Fibroblast of skin of right biceps (primary cell): Measurements from ENCODE around the gene ARCN1.
"Not testable (repeated sequence)": the region's sequence is repeated elsewhere in the genome, so short reads cannot be mapped to it uniquely, and the experiment has no call there.

Experiments used
- DNase-seq: peaks from one replicate; pipeline ENCODE4 v3.0.0-alpha.2; 2013

The ARCN1 gene

DNA sequence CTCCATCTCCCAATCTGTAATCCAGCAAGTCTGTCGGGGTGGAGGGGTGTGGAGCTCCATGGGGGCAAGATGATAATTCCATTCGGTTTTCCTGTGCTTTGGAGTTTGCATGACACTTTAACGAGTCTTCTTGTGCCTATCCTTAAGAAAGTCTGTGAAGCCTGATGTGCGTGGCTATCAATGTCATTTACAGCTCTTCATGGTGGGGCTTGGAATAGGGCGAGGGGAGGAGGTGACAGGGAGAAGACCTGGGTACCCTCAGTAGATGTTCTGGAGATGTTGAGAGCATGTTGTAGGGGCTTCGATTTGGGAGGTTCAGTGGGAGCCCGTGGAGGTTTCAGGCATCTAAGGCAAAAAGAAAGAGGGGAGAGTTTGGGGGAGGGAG, 34.6 kb downstream of the ARCN1 start:
- no peak for DNase-seq

DNA sequence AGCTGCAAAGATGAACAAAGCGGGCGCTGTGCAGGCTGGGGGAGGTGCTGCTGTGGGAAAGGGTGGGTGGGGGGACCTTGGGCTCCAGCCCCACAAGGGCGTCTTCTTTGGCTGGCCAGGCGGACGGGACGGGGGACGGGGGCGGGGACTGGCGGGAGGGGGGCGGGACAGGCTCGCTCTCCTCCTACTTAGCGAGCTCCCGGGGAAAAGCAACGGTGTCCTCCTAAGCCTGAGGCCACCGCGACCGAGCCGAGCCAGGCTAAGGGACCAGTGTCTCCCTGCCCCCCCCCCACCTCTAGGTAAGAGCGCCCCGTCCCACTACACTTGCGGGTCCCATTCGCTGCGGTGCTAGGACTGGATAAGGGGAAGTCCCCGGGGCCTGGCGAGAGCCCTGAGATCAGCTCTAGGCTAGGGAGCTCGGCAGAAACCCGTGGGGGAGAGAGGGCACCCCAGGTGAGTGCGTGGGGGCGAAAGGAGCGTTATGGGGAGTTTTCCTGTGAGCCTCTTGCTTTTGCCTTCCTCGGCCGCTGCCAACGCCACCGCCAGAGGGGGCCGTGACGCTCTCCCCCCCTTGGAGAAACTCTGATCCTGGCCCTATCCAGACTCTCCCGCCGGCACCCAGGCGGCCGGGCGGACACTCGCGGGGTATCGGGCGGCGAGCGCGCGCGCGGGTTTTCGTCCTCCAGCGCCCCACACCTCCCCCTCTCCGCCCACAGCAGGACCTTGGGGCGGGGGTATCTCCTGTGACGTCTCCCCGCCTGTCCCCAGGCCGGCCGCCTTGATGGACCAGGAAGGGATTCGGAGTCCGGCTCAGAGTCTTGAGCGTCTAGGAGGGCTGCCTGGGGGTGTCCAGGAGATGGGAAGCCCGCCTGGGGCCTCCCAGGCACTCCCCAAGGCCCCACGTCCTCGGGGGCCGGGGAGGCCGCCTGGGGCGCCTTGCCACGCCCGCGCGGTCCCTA, 35.5 kb downstream of the ARCN1 start, which contains the start of gene PHLDB1:
Gene PHLDB1 (plus strand): TSS at position 215 of the 959 bp plus-strand sequence. CDS start 6,222 bp downstream, outside the sequence.
- DNase-seq, result peak; percentile 77

DNA sequence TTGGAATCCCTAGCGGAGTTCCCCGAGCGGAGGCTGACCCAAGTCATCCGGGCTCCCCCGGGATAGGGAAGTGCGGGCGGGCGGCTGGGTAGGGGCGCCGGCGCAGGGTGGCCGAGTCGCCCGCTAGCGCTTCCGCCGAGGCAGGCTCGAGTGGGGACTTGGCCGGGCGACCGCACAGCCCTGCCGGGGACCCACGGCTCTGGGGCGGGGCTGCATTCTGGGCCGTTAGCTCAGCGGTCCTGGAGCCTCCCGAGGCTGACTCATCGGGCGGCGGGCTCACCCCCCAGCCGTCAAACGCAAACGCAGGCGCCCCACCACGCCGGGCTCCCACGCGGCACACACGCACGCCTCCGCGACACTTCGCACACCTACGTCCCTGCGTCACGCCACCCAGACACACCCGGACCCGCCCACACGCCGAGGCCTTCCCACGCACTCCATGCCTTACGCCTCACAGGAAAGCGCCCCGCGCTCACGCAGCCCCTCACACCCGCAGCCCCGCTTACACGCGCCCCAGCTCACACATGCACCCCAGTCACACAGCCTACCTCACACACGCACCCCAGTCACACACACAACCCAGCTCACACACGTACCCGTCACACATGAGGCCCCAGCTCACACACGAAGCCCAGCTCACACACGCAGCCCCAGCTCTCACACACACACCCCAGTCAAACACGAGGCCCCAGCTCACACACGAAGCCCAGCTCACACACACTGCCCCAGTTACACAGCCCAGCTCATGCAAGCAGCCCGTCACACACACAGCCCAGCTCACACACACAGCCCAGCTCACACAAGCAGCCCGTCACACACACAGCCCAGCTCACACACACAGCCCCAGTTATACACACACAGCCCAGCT, 36.4 kb downstream of the ARCN1 start:
- DNase-seq, result peak; percentile 87

DNA sequence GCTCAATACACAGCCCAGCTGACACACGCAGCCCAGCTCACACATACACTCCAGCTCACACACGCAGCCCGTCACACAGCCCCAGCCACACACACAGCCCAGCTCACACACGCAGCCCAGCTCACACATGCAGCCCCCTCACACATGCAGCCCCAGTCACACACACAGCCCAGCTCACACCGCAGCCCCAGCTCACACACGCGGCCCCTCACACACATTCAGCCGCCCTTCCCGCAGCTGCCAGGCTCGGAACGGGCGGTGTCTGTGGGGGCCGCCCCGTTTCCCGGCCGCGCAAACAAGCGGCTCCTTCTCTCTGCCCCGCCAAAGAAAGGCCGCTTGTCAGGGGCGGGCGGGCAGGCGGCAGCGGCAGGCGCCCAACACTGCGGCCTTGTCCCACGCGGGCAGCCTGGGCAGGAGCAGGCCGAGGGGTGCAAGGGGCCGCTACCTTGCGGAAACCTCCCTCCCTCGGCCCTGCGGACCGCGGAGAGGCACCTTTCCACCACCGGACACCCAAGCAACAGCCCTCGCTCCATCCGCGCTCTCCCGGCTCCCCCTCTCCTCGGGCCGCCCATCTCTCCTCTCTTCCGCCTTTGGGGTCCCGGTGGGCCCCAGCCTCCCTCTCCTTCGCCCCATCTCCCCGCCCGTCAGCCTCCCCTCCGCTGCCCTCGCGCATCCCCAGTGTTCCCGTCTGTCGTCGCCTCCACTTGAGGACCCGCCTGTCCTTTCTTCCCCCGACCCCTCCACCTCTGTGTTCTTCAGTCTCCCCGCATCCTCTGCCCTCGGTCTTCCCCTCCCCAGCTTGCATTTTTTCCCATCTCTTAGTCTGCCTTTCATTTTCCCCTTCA, 37.4 kb downstream of the ARCN1 start:
- peak; percentile 41 for DNase-seq

DNA sequence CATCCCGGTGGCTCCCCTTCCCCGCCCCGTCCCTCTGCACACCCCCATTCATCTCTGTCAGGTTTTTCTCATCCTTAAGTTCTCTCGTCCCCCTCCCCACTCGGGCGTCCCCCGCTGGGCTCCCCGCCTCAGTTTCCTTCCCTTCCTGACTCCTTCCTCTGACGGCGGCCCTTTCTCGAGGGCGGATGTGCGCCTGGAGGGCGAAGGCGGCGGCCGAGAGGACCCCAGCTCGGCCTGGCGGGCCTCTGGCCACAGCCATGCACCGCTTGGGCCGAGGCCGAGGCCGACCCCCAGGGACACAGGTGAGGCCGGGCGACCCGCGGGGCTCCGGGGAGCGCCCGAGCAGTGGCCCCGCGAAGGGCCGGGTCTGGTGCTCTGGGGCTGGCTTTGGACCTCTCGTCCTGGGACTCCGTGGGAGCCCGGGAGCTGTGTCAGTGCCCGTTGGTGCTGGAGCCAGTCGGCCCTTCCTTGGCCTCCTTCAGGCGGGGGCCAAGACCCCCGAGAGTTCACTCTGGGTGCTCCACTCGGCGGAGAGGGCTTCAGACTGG, 38.1 kb downstream of the ARCN1 start:
- DNase-seq, result no peak

DNA sequence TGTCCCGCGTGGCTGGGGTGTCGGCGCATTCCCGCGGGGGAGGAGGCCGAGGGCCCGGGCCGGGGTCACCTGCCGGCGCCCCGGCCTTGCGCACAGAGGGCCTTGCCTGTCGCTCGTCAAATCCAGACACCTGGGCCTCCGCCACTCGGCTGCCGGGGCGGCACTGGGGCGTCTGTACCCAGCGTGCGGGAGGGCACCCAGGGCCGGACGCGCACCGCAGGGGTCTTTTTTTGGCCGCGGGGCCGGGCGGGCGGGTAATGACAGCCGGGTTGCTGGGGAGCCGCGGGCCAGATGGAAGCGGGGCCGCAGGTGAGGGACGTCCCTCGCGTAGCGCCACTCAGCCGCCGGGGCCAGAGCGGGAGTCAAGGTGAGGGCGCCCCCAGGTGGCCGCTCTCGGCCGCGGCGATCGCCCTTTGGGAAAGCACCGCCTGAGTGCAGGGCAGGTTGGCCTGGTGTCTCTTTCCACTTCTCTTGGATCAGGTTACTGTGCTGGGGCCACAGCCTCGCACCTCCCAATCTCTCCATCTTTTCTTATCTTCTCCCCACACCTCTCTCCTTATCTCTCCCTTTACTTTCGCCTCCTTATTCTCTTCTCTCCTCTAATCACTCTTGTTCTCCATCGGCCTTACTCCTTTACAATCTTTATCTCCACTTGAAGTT, 38.7 kb downstream of the ARCN1 start:
- DNase-seq, result peak; percentile 70

DNA sequence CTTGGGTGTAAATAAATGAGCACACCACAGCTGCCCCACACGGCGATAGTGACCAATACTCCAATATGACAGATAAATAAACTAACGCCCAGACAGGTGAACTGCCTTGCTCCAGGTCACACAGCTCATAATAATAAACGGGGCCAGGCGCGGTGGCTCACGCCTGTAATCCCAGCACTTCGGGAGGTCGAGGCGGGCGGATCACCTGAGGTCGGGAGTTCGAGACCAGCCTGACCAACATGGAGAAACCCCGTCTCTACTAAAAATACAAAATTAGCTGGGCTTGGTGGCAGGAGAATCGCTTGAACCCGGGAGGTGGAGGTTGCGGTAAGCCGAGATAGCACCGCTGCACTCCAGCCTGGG, 39.2 kb downstream of the ARCN1 start:
- DNase-seq, result not testable (repeated sequence)

DNA sequence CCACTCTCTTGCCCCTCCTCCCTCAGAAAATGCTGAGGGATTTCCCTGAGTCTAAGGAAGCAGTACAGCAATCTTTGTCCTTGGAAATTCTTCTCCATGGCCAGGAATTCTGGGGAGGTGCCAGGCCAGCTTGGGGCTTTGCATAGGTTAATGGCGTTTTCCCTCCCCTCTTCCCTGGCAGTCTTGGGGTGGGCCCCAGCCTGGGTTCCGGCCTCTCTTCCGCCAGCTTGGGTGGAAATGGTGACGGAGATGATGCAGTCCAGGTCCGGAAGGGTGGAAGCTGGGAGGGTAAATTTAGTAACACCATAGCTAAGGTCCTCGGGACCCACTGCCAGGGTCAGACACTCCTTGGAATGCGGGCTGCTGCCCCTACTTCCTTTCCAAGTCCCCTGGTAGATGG, 40.2 kb downstream of the ARCN1 start:
- peak; percentile 28 for DNase-seq

DNA sequence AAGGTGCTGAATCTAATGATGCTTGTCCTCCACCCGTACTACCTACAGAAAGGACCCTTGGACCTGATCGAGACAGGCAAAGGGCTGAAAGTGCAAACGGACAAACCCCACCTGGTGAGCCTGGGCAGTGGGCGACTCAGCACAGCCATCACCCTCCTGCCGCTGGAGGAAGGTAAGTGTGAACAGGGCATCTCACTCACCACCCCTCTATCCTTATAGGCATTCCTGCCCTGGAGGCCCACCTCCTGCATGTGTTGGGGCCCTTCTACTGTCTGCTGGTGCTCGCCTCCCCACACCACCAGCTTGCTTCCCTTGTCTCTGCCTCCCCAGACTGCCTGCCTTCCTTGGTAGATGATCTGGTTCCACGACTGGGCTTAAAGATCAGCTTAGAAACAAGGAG, 42.3 kb downstream of the ARCN1 start:
- DNase-seq, result no peak

DNA sequence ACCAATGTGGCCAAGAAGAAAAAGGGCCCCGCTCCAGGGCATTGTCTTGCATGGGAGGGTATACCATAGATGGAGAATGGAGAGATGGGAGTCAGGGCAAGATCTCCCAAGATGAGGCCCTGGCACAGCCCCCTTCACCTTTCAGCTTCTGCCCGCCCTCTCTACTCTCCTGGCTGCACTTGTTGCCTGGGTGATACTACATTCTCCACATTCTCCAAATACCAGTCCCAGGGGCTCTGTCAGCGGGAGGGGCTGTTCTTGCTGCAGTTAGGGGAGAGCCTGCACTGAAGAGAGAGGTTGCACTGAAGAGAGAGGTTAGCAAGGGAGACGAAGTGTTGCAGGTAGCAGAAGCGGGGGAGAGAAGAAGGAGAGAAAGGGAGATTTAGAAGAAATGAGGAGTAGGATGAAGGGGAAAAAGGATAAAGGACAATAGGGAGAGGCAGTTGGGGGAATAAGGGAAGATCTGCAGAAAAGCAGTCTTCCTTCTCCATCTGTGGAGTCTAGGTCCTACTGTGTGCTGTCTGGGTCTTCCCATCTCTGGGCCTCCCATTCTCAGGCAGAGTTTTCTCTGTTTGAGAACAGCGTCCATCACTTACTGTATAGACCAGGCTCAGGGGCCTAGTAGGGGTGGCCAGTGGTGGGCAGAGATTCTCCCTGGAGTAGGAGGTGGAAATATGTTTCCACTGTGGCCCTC, 43.2 kb downstream of the ARCN1 start:
- DNase-seq, result peak; percentile 53

DNA sequence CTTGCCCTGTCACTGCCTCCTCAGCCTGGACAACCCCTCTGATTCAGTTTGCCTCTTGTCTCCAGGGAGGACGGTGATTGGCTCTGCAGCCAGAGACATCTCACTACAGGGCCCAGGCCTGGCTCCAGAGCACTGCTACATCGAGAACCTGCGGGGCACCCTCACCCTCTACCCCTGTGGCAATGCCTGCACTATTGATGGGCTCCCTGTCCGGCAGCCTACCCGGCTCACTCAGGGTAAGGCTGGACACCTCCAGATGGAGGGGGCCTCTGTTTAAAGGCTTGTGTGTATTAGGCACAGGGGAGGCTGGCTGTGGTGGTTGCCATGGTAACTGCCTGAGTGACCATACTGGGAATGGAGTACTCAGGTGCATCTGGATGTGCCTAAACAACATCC, 43.8 kb downstream of the ARCN1 start:
- no peak for DNase-seq

DNA sequence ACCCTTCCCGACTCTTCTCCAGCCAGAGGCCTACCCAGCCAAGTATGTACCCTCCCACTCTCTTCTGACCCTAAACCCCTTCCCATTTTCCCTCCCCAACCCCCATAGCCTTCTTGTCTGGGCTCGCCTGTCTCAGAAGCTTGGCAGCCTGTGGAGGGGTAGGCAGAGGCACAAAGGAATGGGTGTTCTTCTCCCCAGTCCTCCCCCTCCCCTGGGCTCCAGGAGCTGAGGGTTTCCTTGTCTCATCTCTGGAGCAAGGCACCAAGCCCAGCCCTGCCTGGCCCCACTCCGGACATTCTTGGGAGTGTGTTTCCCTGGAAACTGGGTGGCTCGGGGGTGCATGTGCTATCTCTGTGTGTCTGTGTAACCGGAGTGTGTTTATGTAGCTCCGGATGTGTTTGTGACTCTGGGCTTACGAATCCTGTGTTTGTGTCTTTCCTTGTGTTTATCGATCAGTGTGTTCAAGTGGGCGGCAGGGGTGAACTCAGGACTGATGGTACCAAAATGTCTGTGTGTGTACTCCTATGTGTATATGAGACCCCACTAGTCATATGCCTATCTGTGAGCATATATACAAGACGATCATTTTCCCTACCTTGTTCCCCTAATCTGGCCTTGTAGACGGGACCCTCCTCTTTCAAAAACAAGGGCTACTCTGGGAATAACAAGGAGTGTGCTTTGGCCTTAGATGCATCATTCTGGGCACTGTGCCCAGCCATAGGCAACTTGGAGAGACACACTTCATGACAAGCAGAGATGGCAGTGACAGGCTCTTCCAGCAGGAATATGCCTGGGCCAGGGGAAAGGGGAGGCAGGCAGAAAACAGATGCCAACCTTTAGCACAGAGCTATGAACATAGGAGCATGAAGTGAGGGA, 46.1 kb downstream of the ARCN1 start:
- peak; percentile 71 for DNase-seq

DNA sequence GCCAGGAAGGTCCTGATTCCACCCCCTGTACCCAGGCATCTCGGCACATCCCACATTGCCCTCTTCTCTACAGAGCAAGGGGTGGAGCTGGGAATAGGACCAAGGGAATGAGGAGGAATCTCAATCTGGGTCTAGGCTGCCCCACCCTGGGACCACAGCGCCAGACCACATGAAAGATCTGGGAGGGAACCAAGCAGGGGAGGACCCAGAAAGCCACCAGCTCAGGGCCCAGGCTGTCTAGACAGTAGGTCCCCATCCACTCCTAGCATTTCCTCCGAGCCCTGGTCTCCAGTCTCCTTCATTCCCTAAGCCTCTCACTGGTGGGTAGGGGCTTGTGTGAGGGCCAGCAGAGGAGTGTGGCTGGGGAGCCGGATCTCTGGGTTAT, 46.8 kb downstream of the ARCN1 start:
- DNase-seq, result peak; percentile 84

DNA sequence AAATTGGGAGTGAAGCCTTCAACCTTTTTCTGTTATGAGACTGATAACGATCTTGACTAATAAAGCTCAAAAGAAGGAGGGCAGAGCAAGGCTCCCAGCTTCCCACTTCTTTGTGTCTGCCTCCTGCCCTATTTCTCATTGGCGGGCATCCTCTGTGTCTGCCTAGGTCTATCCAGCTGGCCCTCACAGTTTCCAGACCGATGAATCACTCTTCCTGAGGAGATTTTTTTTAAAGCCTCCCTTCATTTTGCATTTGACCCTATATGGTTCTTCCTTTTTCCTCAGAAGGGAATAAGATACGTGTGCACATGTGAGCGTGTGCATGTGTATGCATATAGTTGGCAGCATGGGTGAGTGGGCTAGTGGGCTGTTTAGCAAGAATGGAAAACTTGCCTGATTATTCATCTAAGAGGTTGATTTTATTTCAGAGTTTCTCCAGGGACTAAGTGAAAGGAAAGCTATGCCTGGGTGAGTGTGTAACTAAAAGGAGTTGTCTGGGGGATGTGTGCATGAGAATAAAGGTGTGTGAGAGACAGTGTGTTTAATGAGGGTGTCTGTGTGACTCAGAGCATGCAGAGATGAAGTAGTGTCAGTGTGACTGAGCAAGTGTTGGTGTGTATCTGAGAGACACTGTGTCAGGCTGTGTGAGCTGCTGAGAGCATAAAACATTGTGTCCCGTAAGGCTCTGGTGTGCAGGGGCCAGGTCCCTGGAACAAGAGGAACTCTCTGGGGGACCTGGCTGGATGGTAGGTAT, 47.4 kb downstream of the ARCN1 start:
- peak; percentile 98 for DNase-seq

DNA sequence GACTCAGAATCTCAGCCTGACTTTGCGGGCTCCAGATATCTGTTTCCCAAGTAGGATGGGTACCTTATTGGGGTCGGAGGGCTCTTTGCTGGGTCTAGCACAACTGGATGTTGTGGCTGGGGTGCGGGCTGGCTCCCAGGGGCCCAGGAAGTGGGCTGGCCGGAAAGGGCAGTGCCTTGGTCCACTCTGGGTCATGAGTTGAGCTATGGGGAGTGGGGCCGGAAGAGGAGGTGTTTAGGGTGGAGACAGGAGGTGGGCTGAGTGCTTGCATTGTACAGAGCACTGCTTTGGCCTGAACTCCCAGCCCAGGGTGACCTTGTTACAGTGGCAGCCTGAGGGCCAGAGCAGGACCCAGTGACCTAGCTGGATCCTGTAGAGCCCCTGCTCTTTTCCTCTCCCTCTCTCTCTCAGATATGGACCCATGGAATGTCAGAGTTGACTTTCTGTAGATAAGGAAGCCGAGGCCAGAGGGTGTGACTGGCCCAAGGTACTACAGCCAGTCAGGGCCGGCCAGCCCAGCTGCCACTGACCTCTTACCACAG, 48.4 kb downstream of the ARCN1 start:
- no peak for DNase-seq

DNA sequence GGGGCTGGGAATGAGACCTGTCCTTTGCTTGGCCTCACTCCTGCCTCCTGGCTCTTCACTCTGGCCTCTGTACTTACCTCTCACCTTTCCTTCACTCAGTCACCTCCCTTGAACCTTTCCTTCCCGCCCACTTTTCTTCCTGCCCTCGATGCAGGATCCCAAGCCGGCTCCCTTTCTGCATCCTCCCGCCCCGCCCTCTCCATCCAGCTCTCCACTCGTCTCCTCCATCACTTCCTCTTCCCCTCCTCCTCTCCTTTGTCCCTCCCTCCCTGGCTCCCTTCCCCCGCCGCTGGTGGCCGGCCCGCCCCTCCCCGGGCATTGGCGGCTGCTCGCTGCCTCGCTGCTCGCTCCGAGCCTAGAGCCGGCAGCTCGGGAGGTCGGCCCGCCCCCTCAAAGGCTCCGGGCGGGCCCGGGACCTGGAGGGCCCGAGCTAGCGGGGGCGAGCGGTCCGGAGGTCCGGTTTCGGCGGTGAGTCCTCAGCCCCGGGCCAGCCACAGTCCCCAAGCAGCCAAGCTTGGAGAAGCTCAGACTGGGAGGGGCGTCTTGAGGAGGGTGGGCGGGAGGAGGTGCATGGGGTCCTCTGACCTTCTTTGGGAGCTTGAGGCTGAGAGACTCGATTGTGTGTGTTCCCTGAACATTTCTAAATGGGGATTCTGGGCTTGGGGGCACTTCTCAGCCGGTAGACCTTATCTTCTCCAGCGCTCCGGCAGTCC, 49.0 kb downstream of the ARCN1 start:
- DNase-seq, result peak; percentile 92

DNA sequence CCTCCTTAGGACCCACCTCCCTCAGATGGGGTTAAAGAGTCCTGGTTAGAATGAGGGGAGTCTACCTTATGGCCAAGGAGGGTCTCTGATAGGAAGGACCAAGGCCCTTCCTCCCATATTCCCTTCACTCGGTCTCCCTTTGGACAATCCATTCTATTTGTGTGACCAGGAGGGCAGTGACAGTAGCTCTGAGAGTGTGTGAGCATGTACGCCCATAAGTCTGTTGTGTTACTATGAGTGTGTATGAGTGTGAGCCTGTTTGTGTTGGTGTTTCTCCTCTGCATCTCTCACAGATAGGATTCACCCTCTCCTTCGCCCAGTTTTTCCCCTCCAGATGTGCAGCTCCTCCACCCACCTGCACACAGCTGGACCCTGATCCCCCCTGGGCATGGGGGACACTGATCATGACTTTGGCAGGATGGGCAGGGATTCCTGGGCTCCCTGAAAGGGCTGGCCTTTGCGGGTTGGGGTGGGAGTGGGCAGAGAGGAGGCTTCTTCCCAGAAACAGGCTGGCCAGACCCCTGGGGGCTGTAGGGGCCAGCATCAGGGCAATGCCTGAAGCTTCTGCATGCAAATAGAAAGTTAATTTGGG, 49.7 kb downstream of the ARCN1 start:
- DNase-seq, result no peak
